ES-I3 (cell line): Measurements from ENCODE around the gene IFNA7.
"Not testable (repeated sequence)": the region's sequence is repeated elsewhere in the genome, so short reads cannot be mapped to it uniquely, and the experiment has no call there.

Source experiments
- H3K36me3 ChIP-seq: 2 replicates; pipeline ENCODE4 v1.6.1; 2013; ENCODE audit warnings: mild to moderate bottlenecking, low read length, control low read depth, moderate library complexity; ENCODE audit not compliant: insufficient read depth
- H3K4me1 ChIP-seq: 2 replicates; pipeline ENCODE4 v1.6.1; 2013; ENCODE audit warnings: mild to moderate bottlenecking, control low read depth, low read length; ENCODE audit not compliant: insufficient read depth
- H3K9ac ChIP-seq: 2 replicates; pipeline ENCODE4 v1.6.1; 2013; ENCODE audit warnings: low read depth, mild to moderate bottlenecking, low read length, moderate library complexity
- H3K9me3 ChIP-seq: 2 replicates; pipeline ENCODE4 v1.6.1; 2013; ENCODE audit warnings: mild to moderate bottlenecking, low read length, moderate library complexity; ENCODE audit not compliant: control insufficient read depth, insufficient read depth

IFNA7 gene

GRCh38 chr9:21210311-21210710 is 8.3 kb upstream of the IFNA7 start:
- no peaks in the 10 kb centered on the region for H3K36me3 ChIP-seq
- H3K9me3 ChIP-seq: no peaks in the 10 kb centered on the region
- H3K9ac ChIP-seq: no peak overlapping the region
- no peaks in the 10 kb centered on the region for H3K4me1 ChIP-seq

GRCh38 chr9:21207043-21207442 is 5.0 kb upstream of the IFNA7 start, which contains the start of gene IFNA10:
IFNA10 (minus strand) TSS chr9:21207143; CDS start chr9:21207097, 46 bp downstream.
- H3K9me3 ChIP-seq, H3K36me3 ChIP-seq, H3K4me1 ChIP-seq, H3K9ac ChIP-seq: not testable (repeated sequence)

GRCh38 chr9:21205204-21205603 is 3.2 kb upstream of the IFNA7 start:
- Histone ChIP-seq H3K9ac (no peak overlapping the region), H3K36me3 (no peaks in the 10 kb centered on the region), H3K9me3 (no peaks in the 10 kb centered on the region), H3K4me1 (no peaks in the 10 kb centered on the region)

- not testable (repeated sequence) for H3K36me3 ChIP-seq, H3K9me3 ChIP-seq, H3K4me1 ChIP-seq, H3K9ac ChIP-seq
These were observed 6.9 kb downstream of the IFNA7 start for GRCh38 chr9:21194867-21195776.

- H3K9ac ChIP-seq, H3K4me1 ChIP-seq, H3K36me3 ChIP-seq, H3K9me3 ChIP-seq: not testable (repeated sequence)
These were observed 14.5 kb downstream of the IFNA7 start, which contains the start of gene IFNA4 for GRCh38 chr9:21187487-21187886. IFNA4 (minus strand) TSS chr9:21187587; CDS start chr9:21187531, 56 bp downstream.

- H3K4me1 ChIP-seq, H3K36me3 ChIP-seq, H3K9ac ChIP-seq, H3K9me3 ChIP-seq: not testable (repeated sequence)
These were observed 18.9 kb downstream of the IFNA7 start for GRCh38 chr9:21182810-21183736.

- no peaks in the 10 kb centered on the region for H3K4me1 ChIP-seq
- no peaks in the 10 kb centered on the region for H3K36me3 ChIP-seq
- no peaks in the 10 kb centered on the region for H3K9me3 ChIP-seq
- H3K9ac ChIP-seq: no peak overlapping the region
These were observed 27.3 kb downstream of the IFNA7 start for GRCh38 chr9:21174671-21175070.

- H3K4me1 ChIP-seq: no peaks in the 10 kb centered on the region
- no peaks in the 10 kb centered on the region for H3K36me3 ChIP-seq
- no peaks in the 10 kb centered on the region for H3K9me3 ChIP-seq
- no peak overlapping the region for H3K9ac ChIP-seq
These were observed 29.8 kb downstream of the IFNA7 start for GRCh38 chr9:21172156-21172555.

GRCh38 chr9:21171351-21171750 is 30.7 kb downstream of the IFNA7 start:
- Histone ChIP-seq H3K9me3 (no peaks in the 10 kb centered on the region), H3K4me1 (no peaks in the 10 kb centered on the region), H3K9ac (no peak overlapping the region), H3K36me3 (no peaks in the 10 kb centered on the region)

- H3K36me3 ChIP-seq, H3K9ac ChIP-seq, H3K9me3 ChIP-seq, H3K4me1 ChIP-seq: not testable (repeated sequence)
These were observed 35.4 kb downstream of the IFNA7 start, which contains the start of gene IFNA21 for GRCh38 chr9:21166560-21166959. IFNA21 (minus strand) TSS chr9:21166660; CDS start chr9:21166612, 48 bp downstream.

GRCh38 chr9:21165516-21165915 is 36.5 kb downstream of the IFNA7 start:
- Histone ChIP-seq H3K36me3 (no peaks in the 10 kb centered on the region), H3K9me3 (no peaks in the 10 kb centered on the region), H3K4me1 (no peaks in the 10 kb centered on the region), H3K9ac (no peak overlapping the region)

- Histone ChIP-seq H3K4me1 (no peaks in the 10 kb centered on the region), H3K36me3 (no peaks in the 10 kb centered on the region), H3K9me3 (no peaks in the 10 kb centered on the region), H3K9ac (no peak overlapping the region)
These were observed 41.8 kb downstream of the IFNA7 start for GRCh38 chr9:21160178-21160577.

- Histone ChIP-seq H3K36me3 (no peaks in the 10 kb centered on the region), H3K9ac (no peak overlapping the region), H3K4me1 (peaks cover 2% of the 10 kb centered on the region; the same call in 1 of the 2 replicates), H3K9me3 (no peaks in the 10 kb centered on the region)
These were observed 46.5 kb downstream of the IFNA7 start for GRCh38 chr9:21155501-21155900.

GRCh38 chr9:21154018-21154608 is 47.9 kb downstream of the IFNA7 start:
- Histone ChIP-seq H3K4me1 (peaks cover 2% of the 10 kb centered on the region; the same call in 1 of the 2 replicates), H3K36me3 (no peaks in the 10 kb centered on the region), H3K9me3 (no peaks in the 10 kb centered on the region), H3K9ac (peak overlapping the region; percentile 11; the same call in 1 of the 2 replicates)
